Chondrocyte (in vitro differentiated cells): ENCODE data around the gene KCNK5. TPM values are rescaled to one million over a fixed set of nuclear protein-coding genes. Genes with fewer than 3 reads are reported as not detected.

Source experiments
- DNase-seq: peaks from one replicate; pipeline ENCODE4 v3.0.0; 2021; ENCODE audit warnings: mixed read lengths, low spot score
- H3K27ac Mint-ChIP-seq: one replicate; pipeline ENCODE4 v1.8.0; 2021; ENCODE audit warnings: mild to moderate bottlenecking, moderate library complexity, mixed read lengths; ENCODE audit not compliant: unreplicated experiment
- H3K27me3 Mint-ChIP-seq: 2 replicates; pipeline ENCODE4 v1.8.0; 2021; ENCODE audit warnings: low read depth, mixed read lengths
- H3K36me3 Mint-ChIP-seq: 2 replicates; pipeline ENCODE4 v1.8.0; 2021; ENCODE audit warnings: low read depth, mixed read lengths
- H3K4me1 Mint-ChIP-seq: 2 replicates; pipeline ENCODE4 v1.8.0; 2021; ENCODE audit warnings: low read depth, mild to moderate bottlenecking, mixed read lengths
- H3K4me3 Mint-ChIP-seq: one replicate; pipeline ENCODE4 v1.8.0; 2021; ENCODE audit warnings: mild to moderate bottlenecking, moderate library complexity, mixed read lengths; ENCODE audit not compliant: unreplicated experiment
- H3K9me3 Mint-ChIP-seq: 2 replicates; pipeline ENCODE4 v1.8.0; 2021; ENCODE audit warnings: low read depth, mixed read lengths
- total RNA-seq: library from RNA; stranded (reverse); gene quantifications from 3 replicates; pipeline ENCODE4 v1.2.1, GENCODE V29; 2021
- TF ChIP-seq, protein P1 (sequence below): fragments of 200-600 bp; sonication (generic); IDR thresholded peaks from 2 replicates; pipeline ENCODE4 v1.5.0; 2021; ENCODE audit warnings: antibody characterized with exemption, mild to moderate bottlenecking, moderate library complexity

KCNK5 gene
- total RNA-seq, 1 donor from 2014 or later = not detected

- no peak for DNase-seq
- H3K9me3 Mint-ChIP-seq = no peaks in the 10 kb centered on the region
- TF ChIP-seq, protein P1, sequence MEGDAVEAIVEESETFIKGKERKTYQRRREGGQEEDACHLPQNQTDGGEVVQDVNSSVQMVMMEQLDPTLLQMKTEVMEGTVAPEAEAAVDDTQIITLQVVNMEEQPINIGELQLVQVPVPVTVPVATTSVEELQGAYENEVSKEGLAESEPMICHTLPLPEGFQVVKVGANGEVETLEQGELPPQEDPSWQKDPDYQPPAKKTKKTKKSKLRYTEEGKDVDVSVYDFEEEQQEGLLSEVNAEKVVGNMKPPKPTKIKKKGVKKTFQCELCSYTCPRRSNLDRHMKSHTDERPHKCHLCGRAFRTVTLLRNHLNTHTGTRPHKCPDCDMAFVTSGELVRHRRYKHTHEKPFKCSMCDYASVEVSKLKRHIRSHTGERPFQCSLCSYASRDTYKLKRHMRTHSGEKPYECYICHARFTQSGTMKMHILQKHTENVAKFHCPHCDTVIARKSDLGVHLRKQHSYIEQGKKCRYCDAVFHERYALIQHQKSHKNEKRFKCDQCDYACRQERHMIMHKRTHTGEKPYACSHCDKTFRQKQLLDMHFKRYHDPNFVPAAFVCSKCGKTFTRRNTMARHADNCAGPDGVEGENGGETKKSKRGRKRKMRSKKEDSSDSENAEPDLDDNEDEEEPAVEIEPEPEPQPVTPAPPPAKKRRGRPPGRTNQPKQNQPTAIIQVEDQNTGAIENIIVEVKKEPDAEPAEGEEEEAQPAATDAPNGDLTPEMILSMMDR = no peak
- no peak overlapping the region for H3K4me3 Mint-ChIP-seq
- H3K27ac Mint-ChIP-seq = no peak overlapping the region
- H3K27me3 Mint-ChIP-seq = peaks cover 2% of the 10 kb centered on the region
- H3K4me1 Mint-ChIP-seq = peaks cover 22% of the 10 kb centered on the region
- H3K36me3 Mint-ChIP-seq = no peaks in the 10 kb centered on the region
Observed at GRCh38 chr6:39215640-39216158, 13.6 kb downstream of the KCNK5 start.

GRCh38 chr6:39214846-39215639, 14.2 kb downstream of the KCNK5 start:
- Mint-ChIP-seq H3K27ac (no peak overlapping the region), H3K27me3 (peaks cover 7% of the 10 kb centered on the region), H3K36me3 (no peaks in the 10 kb centered on the region), H3K9me3 (no peaks in the 10 kb centered on the region), H3K4me1 (peaks cover 22% of the 10 kb centered on the region), H3K4me3 (no peak overlapping the region)
- TF ChIP-seq, protein P1 = no peak
- no peak for DNase-seq

- no peak for DNase-seq
- Mint-ChIP-seq H3K27ac (no peak overlapping the region), H3K9me3 (no peaks in the 10 kb centered on the region), H3K4me3 (no peak overlapping the region), H3K27me3 (peaks cover 7% of the 10 kb centered on the region), H3K4me1 (peaks cover 22% of the 10 kb centered on the region), H3K36me3 (no peaks in the 10 kb centered on the region)
- TF ChIP-seq, protein P1 = no peak
Observed at GRCh38 chr6:39214120-39214813, 15.0 kb downstream of the KCNK5 start.

DNA sequence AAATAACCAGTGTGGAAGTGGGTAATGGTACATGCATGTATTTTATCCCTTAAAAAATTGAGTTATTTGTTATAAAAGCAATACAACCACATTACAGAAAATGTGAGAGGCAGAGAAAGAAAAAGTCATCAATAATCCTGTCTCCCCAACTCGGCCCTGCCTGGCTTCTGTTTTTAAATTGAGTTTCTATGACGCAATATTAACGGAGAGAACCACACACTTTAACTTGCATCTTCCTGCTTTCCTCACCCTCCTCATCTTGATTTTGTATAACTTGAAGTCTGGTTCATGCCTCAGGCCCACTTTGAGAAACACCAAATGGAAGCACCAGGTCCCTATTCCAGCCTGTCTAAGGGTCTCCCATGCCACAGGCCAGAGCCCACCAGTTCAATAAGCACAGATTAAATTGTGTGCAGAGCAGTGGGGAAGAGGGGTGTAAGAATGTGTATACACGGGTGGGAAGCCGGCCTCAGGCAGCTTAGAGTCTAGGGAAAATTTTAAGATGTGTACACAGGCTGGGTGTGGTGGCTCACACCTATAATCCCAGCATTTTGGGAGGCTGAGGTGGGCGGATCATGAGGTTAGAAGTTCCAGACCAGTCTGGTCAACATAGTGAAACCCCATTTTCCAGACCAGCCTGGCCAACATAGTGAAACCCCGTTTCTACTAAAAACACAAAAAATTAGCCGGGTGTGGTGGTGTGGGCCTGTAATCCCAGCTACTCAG, 15.9 kb downstream of the KCNK5 start:
- DNase-seq = no peak
- Mint-ChIP-seq H3K4me3 (no peak overlapping the region), H3K9me3 (no peaks in the 10 kb centered on the region), H3K36me3 (no peaks in the 10 kb centered on the region), H3K4me1 (peaks cover 17% of the 10 kb centered on the region), H3K27ac (no peak overlapping the region), H3K27me3 (peaks cover 7% of the 10 kb centered on the region)
- TF ChIP-seq, protein P1 = no peak

GRCh38 chr6:39211183-39211582, 18.1 kb downstream of the KCNK5 start:
- DNase-seq = no peak
- TF ChIP-seq, protein P1 = no peak
- H3K36me3 Mint-ChIP-seq = no peaks in the 10 kb centered on the region
- H3K27ac Mint-ChIP-seq = no peak overlapping the region
- H3K9me3 Mint-ChIP-seq = no peaks in the 10 kb centered on the region
- H3K4me1 Mint-ChIP-seq = peaks cover 10% of the 10 kb centered on the region
- H3K27me3 Mint-ChIP-seq = peaks cover 9% of the 10 kb centered on the region
- H3K4me3 Mint-ChIP-seq = no peak overlapping the region
